GM12878 (cell line): ENCODE results near the gene PLPPR1. TPM values are rescaled to one million over a fixed set of nuclear protein-coding genes. Genes with fewer than 3 reads are reported as not detected.

ENCODE experiments used
- ATAC-seq: fragments of 200-7000 bp; cut with Tn5 transposase; 3 replicates; pipeline ENCODE4 v1.9.1; 2020; ENCODE audit warnings: mild to moderate bottlenecking, moderate library complexity
- BruUV-seq: library from RNA; stranded (reverse); fragments of 400-500 nt; replicated peaks from 2 replicates; lab custom pipeline; 2021; lab: Mats Ljungman, UMichigan
- CTCF ChIA-PET: fragments of 300-600 bp; sonication (Branson Sonifier 250); formaldehyde crosslinking; extraction: SDS; loops from one replicate; lab custom pipeline; 2021; ENCODE audit warnings: inconsistent platforms; lab: Yijun Ruan, JAX
- POLR2A ChIA-PET: fragments of 350-600 bp; formaldehyde crosslinking; extraction: SDS; loops from one replicate; lab custom pipeline; 2021; ENCODE audit warnings: inconsistent platforms; lab: Charles Lee
- RAD21 ChIA-PET: fragments of 300-600 bp; sonication (Branson Sonifier 250); formaldehyde crosslinking; loops from one replicate; lab custom pipeline; 2023; ENCODE audit warnings: antibody characterized with exemption; ENCODE audit not compliant: unreplicated experiment; lab: Charles Lee
- SMC1A ChIA-PET: fragments of 300-600 bp; sonication (Branson Sonifier 250); formaldehyde crosslinking; loops from one replicate; lab custom pipeline; 2023; ENCODE audit not compliant: unreplicated experiment, uncharacterized antibody; lab: Charles Lee
- DNase-seq: peaks from one replicate; pipeline ENCODE4 v3.0.0-alpha.2; 2011; ENCODE audit warnings: low read depth, low spot score
- FAIRE-seq: peaks from 3 replicates; lab custom pipeline; 2011; peaks lifted over from hg19 to GRCh38; lab: Jason Lieb, UNC
- H2AFZ ChIP-seq: 2 replicates; pipeline ENCODE4 v1.6.0; 2011; ENCODE audit warnings: low read depth, low read length, control low read depth; ENCODE audit not compliant: control insufficient read depth
- H3K27ac ChIP-seq: 2 replicates; pipeline ENCODE4 v1.5.1; 2011; ENCODE audit warnings: control low read depth; ENCODE audit not compliant: control insufficient read depth, insufficient read depth
- H3K27me3 ChIP-seq, 2 experiments: replicated peaks in 1 of 2; 2 replicates each; pipeline versions ENCODE4 v1.6.0 to v1.6.1; 2011; ENCODE audit warnings: low read length in 1 of 2; ENCODE audit not compliant: control insufficient read depth in 2 of 2, insufficient read depth in 2 of 2
- H3K36me3 ChIP-seq, 2 experiments: 2 replicates each; pipeline ENCODE4 v1.5.1; 2011; ENCODE audit warnings: low read length in 1 of 2; ENCODE audit not compliant: control insufficient read depth in 2 of 2, insufficient read depth in 2 of 2
- H3K4me1 ChIP-seq: 2 replicates; pipeline ENCODE4 v1.6.1; 2011; ENCODE audit warnings: mild to moderate bottlenecking, low read length, moderate library complexity, mixed read lengths; ENCODE audit not compliant: control insufficient read depth, insufficient read depth
- H3K4me2 ChIP-seq: 2 replicates; pipeline ENCODE4 v1.6.0; 2011; ENCODE audit warnings: control low read depth; ENCODE audit not compliant: control insufficient read depth, insufficient read depth
- H3K4me3 ChIP-seq: fragments of 200-600 bp; sonication (generic); 2 replicates; pipeline ENCODE4 v1.5.1; 2016
- H3K79me2 ChIP-seq: 2 replicates; pipeline ENCODE4 v1.6.0; 2011; ENCODE audit warnings: low read length; ENCODE audit not compliant: control insufficient read depth, insufficient read depth
- H3K9ac ChIP-seq: 2 replicates; pipeline ENCODE4 v1.8.0; 2011; ENCODE audit warnings: low read length, control low read depth, mixed read lengths; ENCODE audit not compliant: control insufficient read depth, insufficient read depth
- H3K9me3 ChIP-seq: replicated peaks from 3 replicates; pipeline ENCODE4 v1.5.1; 2011; ENCODE audit warnings: mild to moderate bottlenecking, low read length; ENCODE audit not compliant: control insufficient read depth, insufficient read depth
- H4K20me1 ChIP-seq: 2 replicates; pipeline ENCODE4 v1.6.0; 2011; ENCODE audit not compliant: control insufficient read depth, insufficient read depth
- BCL11A ChIP-seq: IDR thresholded peaks from 2 replicates; pipeline ENCODE4 v1.6.1; 2011; ENCODE audit warnings: low read depth, low read length
- BHLHE40 ChIP-seq, 2 experiments: fragments of 450-650 bp in 1 of 2; IDR thresholded peaks; 2 replicates each; pipeline ENCODE4 v1.6.1; 2011 to 2017; ENCODE audit warnings: low read depth in 2 of 2, borderline replicate concordance in 1 of 2, improper control_type of control experiment in 1 of 2, low read length in 1 of 2, mild to moderate bottlenecking in 1 of 2
- CBX3 ChIP-seq: fragments of 200-600 bp; sonication (generic); IDR thresholded peaks from 2 replicates; pipeline ENCODE4 v1.6.1; 2016; ENCODE audit warnings: low read depth, borderline replicate concordance
- CREB1 ChIP-seq: IDR thresholded peaks from 2 replicates; pipeline ENCODE4 v1.6.1; 2012; ENCODE audit warnings: low read depth, mild to moderate bottlenecking, inconsistent platforms
- EED ChIP-seq: sonication (generic); IDR thresholded peaks from 2 replicates; pipeline ENCODE4 v1.6.1; 2016; ENCODE audit warnings: antibody characterized with exemption, low read depth
- EP300 ChIP-seq, 2 experiments: fragments of 150-350 bp in 1 of 2; IDR thresholded peaks; 2 replicates each; pipeline ENCODE4 v1.6.1; 2011 to 2012; ENCODE audit warnings: low read depth in 2 of 2, low read length in 2 of 2, borderline replicate concordance in 1 of 2, improper control_type of control experiment in 1 of 2, inconsistent platforms in 1 of 2; ENCODE audit not compliant: control insufficient read depth in 1 of 2
- ETV6 ChIP-seq, 2 experiments: fragments of 450-650 bp in 1 of 2; IDR thresholded peaks in 1 of 2; conservative IDR thresholded peaks in 1 of 2; 2 replicates each; pipeline ENCODE4 v1.6.1; 2014; ENCODE audit warnings: antibody characterized with exemption in 1 of 2, borderline replicate concordance in 1 of 2, low read depth in 1 of 2, mild to moderate bottlenecking in 1 of 2, moderate library complexity in 1 of 2
- MEF2B ChIP-seq: fragments of 450-650 bp; IDR thresholded peaks from 2 replicates; pipeline ENCODE4 v1.6.1; 2018; ENCODE audit warnings: mild to moderate bottlenecking, moderate library complexity; ENCODE audit not compliant: partially characterized antibody, poor library complexity, severe bottlenecking
- MXI1 ChIP-seq: fragments of 150-350 bp; IDR thresholded peaks from 2 replicates; pipeline ENCODE4 v1.6.1; 2011; ENCODE audit warnings: low read depth, mild to moderate bottlenecking, inconsistent platforms, low read length, improper control_type of control experiment
- MYB ChIP-seq: fragments of 150-350 bp; IDR thresholded peaks from 2 replicates; pipeline ENCODE4 v1.6.1; 2014; ENCODE audit warnings: mild to moderate bottlenecking, low read depth, low read length, borderline replicate concordance
- SIX5 ChIP-seq: IDR thresholded peaks from 2 replicates; pipeline ENCODE4 v1.6.1; 2011; ENCODE audit warnings: mild to moderate bottlenecking, low read depth, low read length, moderate library complexity; ENCODE audit not compliant: severe bottlenecking
- TAF1 ChIP-seq: IDR thresholded peaks from 2 replicates; pipeline ENCODE4 v1.6.1; 2011; ENCODE audit warnings: mild to moderate bottlenecking, low read depth, low read length, borderline replicate concordance
- YY1 ChIP-seq: IDR thresholded peaks from 2 replicates; pipeline ENCODE4 v1.6.1; 2011; ENCODE audit warnings: low read depth, mild to moderate bottlenecking, low read length
- ZNF622 ChIP-seq: fragments of 450-650 bp; IDR thresholded peaks from 2 replicates; pipeline ENCODE4 v1.6.1; 2017; ENCODE audit warnings: mild to moderate bottlenecking, inconsistent platforms
- ZZZ3 ChIP-seq: IDR thresholded peaks from 2 replicates; pipeline ENCODE4 v1.6.1; 2011; ENCODE audit warnings: low read depth; ENCODE audit not compliant: control insufficient read depth, insufficient read length
- WGBS: methylation state at CpG from one replicate; pipeline ENCODE4 v1.1.6; 2016; ENCODE audit warnings: low lambda C conversion rate; ENCODE audit not compliant: insufficient replicate concordance, insufficient coverage; ENCODE audit errors: missing lambda C conversion rate; 5-methylcytosine and 5-hydroxymethylcytosine counted together
- in situ Hi-C: fragments of 300-500 bp; cut with MboI; formaldehyde crosslinking; loops from 9 replicates; pipeline ENCODE4 v1.14.3; 2018; ENCODE audit warnings: mixed read lengths
- intact Hi-C: fragments of 100-400 bp; cut with micrococcal nuclease; formaldehyde crosslinking; loops from one replicate; pipeline ENCODE4 v1.14.2; 2022; ENCODE audit not compliant: unreplicated experiment
- polyA plus RNA-seq, 11 experiments: library from polyadenylated mRNA; depleted of rRNA in 4 of 11; unstranded in 6 of 11; stranded (reverse) in 5 of 11; fragments of >200 nt; fragmentation: Nextera tagmentation in 4 of 11; fragmentation: Illumina TruSeq in 1 of 11; extraction: Ambion mirVana in 4 of 11; extraction: Trizol in 1 of 11; gene quantifications; 1 replicate in 1 of 11; 2 replicates in 10 of 11; pipeline versions ENCODE4 v1.2.1 to v1.2.3, GENCODE V29; 2011 to 2016; ENCODE audit warnings: inconsistent platforms in 2 of 11, missing spikeins in 2 of 11, low read depth in 1 of 11
- total RNA-seq, 4 experiments: library from RNA; depleted of rRNA in 3 of 4; stranded (reverse); fragments of >200 nt in 3 of 4; fragmentation: Illumina TruSeq in 1 of 4; extraction: Trizol in 1 of 4; gene quantifications; 2 replicates each; pipeline versions ENCODE4 v1.2.1 to v1.2.3, GENCODE V29; 2013 to 2021
- TF ChIP-seq, protein P1 (sequence below): IDR thresholded peaks from 2 replicates; pipeline ENCODE4 v1.6.1; 2011; ENCODE audit warnings: mild to moderate bottlenecking, low read depth, low read length, moderate library complexity; ENCODE audit not compliant: insufficient replicate concordance
- TF ChIP-seq, protein P2 (sequence below): fragments of 450-650 bp; IDR thresholded peaks from 2 replicates; pipeline ENCODE4 v1.6.1; 2014; ENCODE audit warnings: mild to moderate bottlenecking
- TF ChIP-seq, protein P3 (sequence below): fragments of 450-650 bp; IDR thresholded peaks from 2 replicates; pipeline ENCODE4 v1.6.1; 2018; ENCODE audit warnings: borderline replicate concordance, mild to moderate bottlenecking; ENCODE audit not compliant: partially characterized antibody

PLPPR1 gene
- total and polyA plus RNA-seq, 10 of the 15 experiments (the other 5 are each of a cell fraction or from before 2014, with no cell fraction given), result 0.69 TPM; not detected in 9

DNA sequence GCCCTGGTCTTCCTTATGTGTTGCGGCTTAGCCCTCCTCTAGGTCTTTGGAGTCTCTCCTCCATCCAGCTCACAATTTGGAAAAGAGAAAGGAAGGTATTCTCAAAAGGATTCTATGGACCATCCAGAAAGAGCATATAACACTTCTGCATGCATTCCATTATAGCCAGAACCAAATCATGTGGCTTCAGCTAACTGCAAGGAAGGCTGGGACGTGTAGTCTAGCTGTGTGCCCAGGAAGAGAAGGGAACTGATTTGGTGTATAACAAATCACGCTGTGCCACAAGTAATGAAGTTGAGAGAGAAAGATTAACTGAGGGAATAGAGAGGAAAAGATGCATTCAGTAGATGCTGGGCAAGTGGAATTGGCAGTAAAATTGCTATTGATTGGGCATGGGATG is 43.7 kb downstream of the PLPPR1 start:
- BruUV-seq, result no TSS peak
- H3K36me3 ChIP-seq, result no peaks in the 10 kb centered on the region

More for the DNA sequence above, 43.7 kb downstream of the PLPPR1 start:
- WGBS, result 0% methylated on average over 3 of the region's 3 CpGs
- in situ Hi-C loops, result no loop called here
- Histone ChIP-seq H4K20me1 (no peaks in the 10 kb centered on the region), H3K27me3 (peaks cover 0 to 2% of the 10 kb centered on the region in 2 experiments; a peak in 1 of 4 replicates), H3K79me2 (no peaks in the 10 kb centered on the region), H3K27ac (no peak overlapping the region), H3K4me3 (no peak overlapping the region), H3K4me1 (no peaks in the 10 kb centered on the region), H2AFZ (no peak overlapping the region), H3K9me3 (no peaks in the 10 kb centered on the region), H3K4me2 (no peak overlapping the region), H3K9ac (no peak overlapping the region)
- no peak for FAIRE-seq
- intact Hi-C loops, result no loop called here
- no peak for TF ChIP-seq SIX5
- no peak for TF ChIP-seq ZZZ3
- TF ChIP-seq EP300 (IDR thresholded peaks at IDR 0.05; ENCODE audit: borderline replicate concordance in 1 of 2, control insufficient read depth in 1 of 2, low read depth in 2 of 2, low read length in 2 of 2), result no peak
- TF ChIP-seq, protein P1, sequence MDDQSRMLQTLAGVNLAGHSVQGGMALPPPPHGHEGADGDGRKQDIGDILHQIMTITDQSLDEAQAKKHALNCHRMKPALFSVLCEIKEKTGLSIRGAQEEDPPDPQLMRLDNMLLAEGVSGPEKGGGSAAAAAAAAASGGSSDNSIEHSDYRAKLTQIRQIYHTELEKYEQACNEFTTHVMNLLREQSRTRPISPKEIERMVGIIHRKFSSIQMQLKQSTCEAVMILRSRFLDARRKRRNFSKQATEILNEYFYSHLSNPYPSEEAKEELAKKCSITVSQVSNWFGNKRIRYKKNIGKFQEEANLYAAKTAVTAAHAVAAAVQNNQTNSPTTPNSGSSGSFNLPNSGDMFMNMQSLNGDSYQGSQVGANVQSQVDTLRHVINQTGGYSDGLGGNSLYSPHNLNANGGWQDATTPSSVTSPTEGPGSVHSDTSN, result no peak
- TF ChIP-seq, protein P2, sequence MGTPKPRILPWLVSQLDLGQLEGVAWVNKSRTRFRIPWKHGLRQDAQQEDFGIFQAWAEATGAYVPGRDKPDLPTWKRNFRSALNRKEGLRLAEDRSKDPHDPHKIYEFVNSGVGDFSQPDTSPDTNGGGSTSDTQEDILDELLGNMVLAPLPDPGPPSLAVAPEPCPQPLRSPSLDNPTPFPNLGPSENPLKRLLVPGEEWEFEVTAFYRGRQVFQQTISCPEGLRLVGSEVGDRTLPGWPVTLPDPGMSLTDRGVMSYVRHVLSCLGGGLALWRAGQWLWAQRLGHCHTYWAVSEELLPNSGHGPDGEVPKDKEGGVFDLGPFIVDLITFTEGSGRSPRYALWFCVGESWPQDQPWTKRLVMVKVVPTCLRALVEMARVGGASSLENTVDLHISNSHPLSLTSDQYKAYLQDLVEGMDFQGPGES, result no peak
- TF ChIP-seq CREB1, result no peak
- TF ChIP-seq TAF1, result no peak
- TF ChIP-seq MXI1, result no peak
- no peak for TF ChIP-seq ETV6 (conservative IDR thresholded peaks at IDR 0.05 in 1 of 2, IDR thresholded peaks at IDR 0.05 in 1 of 2; ENCODE audit: borderline replicate concordance in 1 of 2, low read depth in 1 of 2)
- no peak for TF ChIP-seq YY1
- TF ChIP-seq, protein P3, sequence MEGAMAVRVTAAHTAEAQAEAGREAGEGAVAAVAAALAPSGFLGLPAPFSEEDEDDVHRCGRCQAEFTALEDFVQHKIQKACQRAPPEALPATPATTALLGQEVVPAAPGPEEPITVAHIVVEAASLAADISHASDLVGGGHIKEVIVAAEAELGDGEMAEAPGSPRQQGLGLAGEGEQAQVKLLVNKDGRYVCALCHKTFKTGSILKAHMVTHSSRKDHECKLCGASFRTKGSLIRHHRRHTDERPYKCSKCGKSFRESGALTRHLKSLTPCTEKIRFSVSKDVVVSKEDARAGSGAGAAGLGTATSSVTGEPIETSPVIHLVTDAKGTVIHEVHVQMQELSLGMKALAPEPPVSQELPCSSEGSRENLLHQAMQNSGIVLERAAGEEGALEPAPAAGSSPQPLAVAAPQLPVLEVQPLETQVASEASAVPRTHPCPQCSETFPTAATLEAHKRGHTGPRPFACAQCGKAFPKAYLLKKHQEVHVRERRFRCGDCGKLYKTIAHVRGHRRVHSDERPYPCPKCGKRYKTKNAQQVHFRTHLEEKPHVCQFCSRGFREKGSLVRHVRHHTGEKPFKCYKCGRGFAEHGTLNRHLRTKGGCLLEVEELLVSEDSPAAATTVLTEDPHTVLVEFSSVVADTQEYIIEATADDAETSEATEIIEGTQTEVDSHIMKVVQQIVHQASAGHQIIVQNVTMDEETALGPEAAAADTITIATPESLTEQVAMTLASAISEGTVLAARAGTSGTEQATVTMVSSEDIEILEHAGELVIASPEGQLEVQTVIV, result no peak
- no peak for TF ChIP-seq CBX3
- TF ChIP-seq BCL11A, result no peak
- no peak for TF ChIP-seq MEF2B
- TF ChIP-seq MYB, result no peak
- no peak for TF ChIP-seq BHLHE40 (IDR thresholded peaks at IDR 0.05; ENCODE audit: borderline replicate concordance in 1 of 2, low read depth in 2 of 2, low read length in 1 of 2)
- TF ChIP-seq ZNF622, result no peak
- TF ChIP-seq EED, result no peak
- ChIA-PET CTCF (no interaction called here), SMC1A (interaction anchor here (1.1 kb wide), 1 partner anchor 244 kb away, joined by 3 read pairs; no protein-coding TSS in a partner anchor), RAD21 (no interaction called here), POLR2A (no interaction called here)
- ATAC-seq, result no peak
- DNase-seq, result no peak
